ENCODE data around the gene MS4A10.
A peak's percentile ranks its signal among the peaks of the same experiment; 100 is the strongest.

MS4A10 gene

GRCh38 chr11:60844870-60845221, 59.7 kb downstream of the MS4A10 start:
- Histone ChIP-seq H3K4ac (ENCODE audit: low read depth, low read length) (no peak overlapping the region), H3K36me3 (ENCODE audit: control insufficient read depth, insufficient read depth, low read length) (peaks cover 2% of the 10 kb centered on the region), H3K4me2 (ENCODE audit: low read length) (peak overlapping the region; percentile 22), H2AK5ac (ENCODE audit: low read length) (no peak overlapping the region), H3K23ac (ENCODE audit: low read length) (no peak overlapping the region), H3K4me3 (ENCODE audit: low read length) (no peak overlapping the region), H2BK5ac (ENCODE audit: low read length) (no peak overlapping the region), H4K5ac (ENCODE audit: low read length) (no peak overlapping the region), H3K9ac (ENCODE audit: low read length) (peak overlapping the region; percentile 5), H2BK15ac (replicated peaks; ENCODE audit: low read depth) (no peak overlapping the region), H2BK120ac (ENCODE audit: low read depth, low read length) (no peak overlapping the region), H3K56ac (ENCODE audit: low read length) (no peak overlapping the region), H3K79me1 (ENCODE audit: low read length) (peaks cover 23% of the 10 kb centered on the region), H3K79me2 (ENCODE audit: control insufficient read depth, insufficient read depth, low read length) (peaks cover 39% of the 10 kb centered on the region), H3K27ac (ENCODE audit: low read depth, low read length) (no peak overlapping the region), H3K4me1 (ENCODE audit: control insufficient read depth, low read depth, low read length) (peaks cover 11% of the 10 kb centered on the region), H3K18ac (ENCODE audit: low read length) (no peak overlapping the region), H4K8ac (ENCODE audit: low read depth, low read length) (no peak overlapping the region), H3K27me3 (ENCODE audit: insufficient read depth, low read length, poor library complexity) (no peaks in the 10 kb centered on the region)
- WGBS (ENCODE audit: extremely low coverage, insufficient coverage, low lambda C conversion rate) = no CpG with 5 or more reads among the region's 4 CpGs
- DNase-seq = no peak

- H3K4ac ChIP-seq (ENCODE audit: low read depth, low read length) = no peak overlapping the region
- no peak overlapping the region for H2BK120ac ChIP-seq (ENCODE audit: low read depth, low read length)
- no peak overlapping the region for H4K5ac ChIP-seq (ENCODE audit: low read length)
- H3K4me1 ChIP-seq (ENCODE audit: control insufficient read depth, low read depth, low read length) = peaks cover 11% of the 10 kb centered on the region
- no peak overlapping the region for H3K56ac ChIP-seq (ENCODE audit: low read length)
- H3K27me3 ChIP-seq (ENCODE audit: insufficient read depth, low read length, poor library complexity) = no peaks in the 10 kb centered on the region
- H2AK5ac ChIP-seq (ENCODE audit: low read length) = no peak overlapping the region
- no peak overlapping the region for H3K27ac ChIP-seq (ENCODE audit: low read depth, low read length)
- no peak overlapping the region for H3K4me2 ChIP-seq (ENCODE audit: low read length)
- no peak overlapping the region for H2BK5ac ChIP-seq (ENCODE audit: low read length)
- no peak overlapping the region for H3K18ac ChIP-seq (ENCODE audit: low read length)
- H3K4me3 ChIP-seq (ENCODE audit: low read length) = no peak overlapping the region
- H3K36me3 ChIP-seq (ENCODE audit: control insufficient read depth, insufficient read depth, low read length) = peaks cover 2% of the 10 kb centered on the region
- peaks cover 23% of the 10 kb centered on the region for H3K79me1 ChIP-seq (ENCODE audit: low read length)
- H3K9ac ChIP-seq (ENCODE audit: low read length) = no peak overlapping the region
- no CpG with 5 or more reads among the region's 8 CpGs for WGBS (ENCODE audit: extremely low coverage, insufficient coverage, low lambda C conversion rate)
- no peak for DNase-seq
- no peak overlapping the region for H2BK15ac ChIP-seq (replicated peaks; ENCODE audit: low read depth)
- H3K23ac ChIP-seq (ENCODE audit: low read length) = no peak overlapping the region
- H4K8ac ChIP-seq (ENCODE audit: low read depth, low read length) = no peak overlapping the region
- H3K79me2 ChIP-seq (ENCODE audit: control insufficient read depth, insufficient read depth, low read length) = peaks cover 39% of the 10 kb centered on the region
Measured at GRCh38 chr11:60845338-60845737, 60.2 kb downstream of the MS4A10 start.

- Histone ChIP-seq H2BK120ac (ENCODE audit: low read depth, low read length) (no peak overlapping the region), H3K9ac (ENCODE audit: low read length) (no peak overlapping the region), H3K56ac (ENCODE audit: low read length) (no peak overlapping the region), H3K36me3 (ENCODE audit: control insufficient read depth, insufficient read depth, low read length) (peaks cover 8% of the 10 kb centered on the region), H3K79me1 (ENCODE audit: low read length) (peaks cover 21% of the 10 kb centered on the region), H3K18ac (ENCODE audit: low read length) (no peak overlapping the region), H3K23ac (ENCODE audit: low read length) (no peak overlapping the region), H4K5ac (ENCODE audit: low read length) (no peak overlapping the region), H3K79me2 (ENCODE audit: control insufficient read depth, insufficient read depth, low read length) (peaks cover 37% of the 10 kb centered on the region), H4K8ac (ENCODE audit: low read depth, low read length) (no peak overlapping the region), H3K27ac (ENCODE audit: low read depth, low read length) (no peak overlapping the region), H3K4me3 (ENCODE audit: low read length) (no peak overlapping the region), H2BK15ac (replicated peaks; ENCODE audit: low read depth) (no peak overlapping the region), H3K4ac (ENCODE audit: low read depth, low read length) (no peak overlapping the region), H3K4me2 (ENCODE audit: low read length) (no peak overlapping the region), H2BK5ac (ENCODE audit: low read length) (no peak overlapping the region), H3K4me1 (ENCODE audit: control insufficient read depth, low read depth, low read length) (peaks cover 11% of the 10 kb centered on the region), H2AK5ac (ENCODE audit: low read length) (no peak overlapping the region), H3K27me3 (ENCODE audit: insufficient read depth, low read length, poor library complexity) (no peaks in the 10 kb centered on the region)
- DNase-seq = no peak
- no CpG with 5 or more reads among the region's 13 CpGs for WGBS (ENCODE audit: extremely low coverage, insufficient coverage, low lambda C conversion rate)
Measured at GRCh38 chr11:60847281-60847680, 62.1 kb downstream of the MS4A10 start.

DNA sequence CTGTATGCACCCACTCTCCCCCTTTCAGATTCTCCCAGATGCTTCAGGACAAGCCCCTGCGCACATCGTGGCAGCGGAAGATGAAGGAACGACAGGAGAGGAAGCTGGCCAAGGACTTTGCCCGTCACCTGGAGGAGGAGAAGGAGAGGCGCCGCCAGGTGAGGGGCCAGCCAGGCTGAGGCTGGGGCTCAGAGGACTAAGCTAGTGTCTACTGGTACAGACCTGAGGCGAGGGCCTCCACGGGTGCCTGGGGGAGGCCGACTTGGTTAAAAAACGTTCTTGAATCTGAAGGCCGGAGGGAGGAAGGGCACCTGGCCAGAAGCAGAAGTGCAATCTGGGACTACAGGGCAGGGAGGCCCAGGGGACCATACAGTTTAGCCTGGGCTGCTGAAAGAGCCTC, 62.8 kb downstream of the MS4A10 start:
- DNase-seq = no peak
- Histone ChIP-seq H3K23ac (ENCODE audit: low read length) (no peak overlapping the region), H2AK5ac (ENCODE audit: low read length) (no peak overlapping the region), H3K27ac (ENCODE audit: low read depth, low read length) (no peak overlapping the region), H3K4me3 (ENCODE audit: low read length) (no peak overlapping the region), H4K5ac (ENCODE audit: low read length) (no peak overlapping the region), H3K79me1 (ENCODE audit: low read length) (peaks cover 21% of the 10 kb centered on the region), H3K79me2 (ENCODE audit: control insufficient read depth, insufficient read depth, low read length) (peaks cover 31% of the 10 kb centered on the region), H3K4me1 (ENCODE audit: control insufficient read depth, low read depth, low read length) (peaks cover 11% of the 10 kb centered on the region), H4K8ac (ENCODE audit: low read depth, low read length) (no peak overlapping the region), H3K18ac (ENCODE audit: low read length) (no peak overlapping the region), H2BK120ac (ENCODE audit: low read depth, low read length) (no peak overlapping the region), H3K56ac (ENCODE audit: low read length) (no peak overlapping the region), H3K4me2 (ENCODE audit: low read length) (no peak overlapping the region), H3K36me3 (ENCODE audit: control insufficient read depth, insufficient read depth, low read length) (peaks cover 8% of the 10 kb centered on the region), H3K27me3 (ENCODE audit: insufficient read depth, low read length, poor library complexity) (no peaks in the 10 kb centered on the region), H2BK5ac (ENCODE audit: low read length) (no peak overlapping the region), H3K4ac (ENCODE audit: low read depth, low read length) (no peak overlapping the region), H3K9ac (ENCODE audit: low read length) (no peak overlapping the region), H2BK15ac (replicated peaks; ENCODE audit: low read depth) (no peak overlapping the region)
- no CpG with 5 or more reads among the region's 12 CpGs for WGBS (ENCODE audit: extremely low coverage, insufficient coverage, low lambda C conversion rate)

- H3K4me3 ChIP-seq (ENCODE audit: low read length) = no peak overlapping the region
- no peak overlapping the region for H3K9ac ChIP-seq (ENCODE audit: low read length)
- H2BK15ac ChIP-seq (replicated peaks; ENCODE audit: low read depth) = no peak overlapping the region
- H2AK5ac ChIP-seq (ENCODE audit: low read length) = no peak overlapping the region
- H3K23ac ChIP-seq (ENCODE audit: low read length) = no peak overlapping the region
- H3K79me2 ChIP-seq (ENCODE audit: control insufficient read depth, insufficient read depth, low read length) = peaks cover 23% of the 10 kb centered on the region
- H3K27ac ChIP-seq (ENCODE audit: low read depth, low read length) = no peak overlapping the region
- H4K5ac ChIP-seq (ENCODE audit: low read length) = no peak overlapping the region
- H3K4me2 ChIP-seq (ENCODE audit: low read length) = no peak overlapping the region
- H3K4me1 ChIP-seq (ENCODE audit: control insufficient read depth, low read depth, low read length) = peaks cover 7% of the 10 kb centered on the region
- no peak overlapping the region for H4K8ac ChIP-seq (ENCODE audit: low read depth, low read length)
- H3K27me3 ChIP-seq (ENCODE audit: insufficient read depth, low read length, poor library complexity) = no peaks in the 10 kb centered on the region
- H3K79me1 ChIP-seq (ENCODE audit: low read length) = peaks cover 16% of the 10 kb centered on the region
- no peak for DNase-seq
- no CpG with 5 or more reads among the region's 10 CpGs for WGBS (ENCODE audit: extremely low coverage, insufficient coverage, low lambda C conversion rate)
- H3K56ac ChIP-seq (ENCODE audit: low read length) = no peak overlapping the region
- no peak overlapping the region for H3K4ac ChIP-seq (ENCODE audit: low read depth, low read length)
- no peak overlapping the region for H2BK120ac ChIP-seq (ENCODE audit: low read depth, low read length)
- peaks cover 8% of the 10 kb centered on the region for H3K36me3 ChIP-seq (ENCODE audit: control insufficient read depth, insufficient read depth, low read length)
- no peak overlapping the region for H2BK5ac ChIP-seq (ENCODE audit: low read length)
- H3K18ac ChIP-seq (ENCODE audit: low read length) = no peak overlapping the region
Measured at GRCh38 chr11:60848714-60849151, 63.6 kb downstream of the MS4A10 start.
